Daoy (cell line): Measurements from ENCODE around the gene ARHGAP11A. TPM values are rescaled to one million over a fixed set of nuclear protein-coding genes. Genes with fewer than 3 reads are reported as not detected.
A peak's percentile ranks its signal among the peaks of the same experiment; 100 is the strongest.

Experiments
- DNase-seq: peaks from one replicate; pipeline ENCODE4 v3.0.0-alpha.2; 2015; ENCODE audit warnings: low read depth
- total RNA-seq: library from RNA; depleted of rRNA; stranded (reverse); fragments of >200 nt; shearing (Covaris generic); gene quantifications from 2 replicates; pipeline ENCODE4 v1.2.3, GENCODE V29; 2014; rRNA removed

ARHGAP11A gene
- total RNA-seq, 1 experiment from 2014 or later = 56.7 TPM

DNA sequence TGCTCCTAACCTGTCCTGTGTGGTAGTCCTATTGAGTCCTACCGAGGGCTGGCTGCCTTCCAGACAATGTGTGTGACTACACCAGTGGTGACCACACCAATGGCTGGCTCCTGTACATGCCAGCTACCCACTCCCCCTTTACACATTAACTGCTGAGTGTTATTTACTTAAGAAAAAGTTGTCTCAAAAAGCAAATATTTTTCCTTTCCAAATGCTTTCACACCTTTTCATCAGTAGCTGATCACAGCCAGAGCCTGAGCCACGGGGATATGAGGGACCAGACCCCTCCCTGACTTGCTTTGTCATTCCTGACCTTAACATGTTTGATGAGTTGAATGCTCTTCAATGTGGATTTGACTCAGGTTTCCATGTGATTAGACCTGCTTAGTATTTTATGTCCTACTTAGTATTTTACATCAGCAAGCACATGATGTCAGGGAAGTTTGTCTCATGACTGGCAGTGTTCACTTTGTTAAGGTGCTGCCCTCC lies 72.9 kb downstream of the ARHGAP11A start:
- peak; percentile 85 for DNase-seq

Other genes starting within 250 kb of the ARHGAP11A start
- gene GOLGA8K, start 212.2 kb upstream of the ARHGAP11A start, total RNA-seq = 0.51 TPM in 1 of 2 replicates, not detected in the other
- not detected in 2 replicates for gene GOLGA8O, start 159.9 kb upstream of the ARHGAP11A start, total RNA-seq
- gene GOLGA8N, start 22.0 kb upstream of the ARHGAP11A start, total RNA-seq = 0.23 and 0.51 TPM in 2 replicates
- 1.8 and 3.0 TPM in 2 replicates for gene SCG5, start 26.2 kb downstream of the ARHGAP11A start, total RNA-seq
- 34.4 and 35.3 TPM in 2 replicates for gene GREM1, start 102.5 kb downstream of the ARHGAP11A start, total RNA-seq